HAP-1 (cell line): ENCODE measurements around the gene CELF2.
A peak's percentile ranks its signal among the peaks of the same experiment; 100 is the strongest.

Experiments used
- DNase-seq, 2 experiments: peaks; one replicate each; pipeline ENCODE4 v3.0.0-alpha.2; 2016 to 2020; ENCODE audit warnings: low spot score in 2 of 2
- H3K27me3 ChIP-seq: fragments of 250-450 bp; sonication (Bioruptor Pico); 2 replicates; pipeline ENCODE4 v1.5.1; 2020; ENCODE audit warnings: low read depth, mild to moderate bottlenecking, moderate library complexity
- H3K36me3 ChIP-seq: fragments of 250-450 bp; sonication (Bioruptor Pico); replicated peaks from 2 replicates; pipeline ENCODE4 v1.5.1; 2020; ENCODE audit warnings: mild to moderate bottlenecking
- H3K4me1 ChIP-seq: fragments of 250-450 bp; sonication (Bioruptor Pico); 2 replicates; pipeline ENCODE4 v1.5.1; 2020; ENCODE audit warnings: mild to moderate bottlenecking
- H3K4me3 ChIP-seq: fragments of 250-450 bp; sonication (Bioruptor Pico); 2 replicates; pipeline ENCODE4 v1.5.1; 2020; ENCODE audit warnings: mild to moderate bottlenecking, moderate library complexity
- H3K9me3 ChIP-seq: fragments of 250-450 bp; sonication (Bioruptor Pico); 2 replicates; pipeline ENCODE4 v1.5.1; 2020; ENCODE audit warnings: mild to moderate bottlenecking, moderate library complexity
- in situ Hi-C: fragments of 300-500 bp; cut with MboI; formaldehyde crosslinking; loops from 3 replicates; pipeline ENCODE4 v1.14.3; 2020; ENCODE audit warnings: low sequenced_read_pairs, inconsistent platforms, mixed read lengths

The CELF2 gene

DNA sequence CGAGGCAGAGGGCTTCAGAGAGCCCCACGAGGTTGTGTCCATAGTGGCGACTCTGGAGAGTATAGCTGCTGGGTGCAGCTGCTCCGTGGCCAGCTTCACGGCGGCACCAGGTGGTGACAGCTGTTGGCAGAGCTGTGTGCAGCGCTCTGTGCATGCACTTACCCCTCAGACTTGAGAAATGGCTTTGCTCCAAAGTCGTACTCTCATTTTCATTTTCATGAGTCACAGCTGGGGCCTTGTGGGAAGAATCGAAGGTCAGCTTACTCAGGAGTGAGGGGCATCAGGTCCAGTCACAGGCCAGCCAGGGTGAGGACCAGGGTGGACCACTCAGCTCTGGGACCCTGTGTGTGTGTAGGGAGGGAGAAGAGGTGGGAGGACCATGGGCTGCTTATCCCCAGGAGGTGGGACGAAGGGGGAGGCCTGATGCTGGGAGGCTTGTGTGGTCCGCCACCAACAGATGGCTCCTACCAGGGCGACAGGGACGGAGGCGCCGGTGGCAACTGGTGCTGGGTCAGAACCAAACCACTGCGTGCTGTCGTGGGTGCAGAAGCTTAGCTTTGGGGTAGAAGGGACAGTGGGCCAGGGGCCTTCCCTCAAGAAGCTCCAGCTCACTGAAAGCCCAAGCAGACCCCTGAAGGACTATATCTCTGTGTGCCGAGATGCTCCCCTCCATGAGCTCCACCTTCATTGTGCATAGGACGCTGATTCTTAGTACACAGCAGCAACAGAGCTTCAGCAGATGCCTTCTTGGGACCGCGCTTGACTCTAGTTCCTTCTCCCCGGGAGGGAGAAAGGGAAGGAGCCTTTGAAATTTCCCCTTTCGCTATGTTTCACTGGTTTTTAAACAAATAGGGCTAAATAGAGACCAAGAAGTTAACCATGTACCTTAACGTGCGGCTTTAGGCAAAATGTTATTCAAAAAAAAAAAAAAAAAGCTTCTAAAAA, 225.0 kb downstream of the CELF2 start:
- DNase-seq = no peak
- H3K27me3 ChIP-seq = no peaks in the 10 kb centered on the region
- in situ Hi-C loops = no loop called here

GRCh38 chr10:11243425-11244222, 226.0 kb downstream of the CELF2 start:
- Histone ChIP-seq H3K36me3 (no peaks in the 10 kb centered on the region), H3K27me3 (no peaks in the 10 kb centered on the region), H3K4me3 (no peak overlapping the region), H3K4me1 (no peaks in the 10 kb centered on the region), H3K9me3 (no peaks in the 10 kb centered on the region)
- no peak for DNase-seq
- in situ Hi-C loops = no loop called here

More for the DNA sequence above, 225.0 kb downstream of the CELF2 start:
- Histone ChIP-seq H3K36me3 (no peaks in the 10 kb centered on the region), H3K4me3 (no peak overlapping the region), H3K4me1 (no peaks in the 10 kb centered on the region), H3K9me3 (no peaks in the 10 kb centered on the region)

- in situ Hi-C loops = no loop called here
- Histone ChIP-seq H3K27me3 (no peaks in the 10 kb centered on the region), H3K36me3 (no peaks in the 10 kb centered on the region), H3K4me3 (no peak overlapping the region), H3K4me1 (peaks cover 10% of the 10 kb centered on the region), H3K9me3 (no peaks in the 10 kb centered on the region)
- DNase-seq = no peak
Measured at GRCh38 chr10:11245095-11245479, 227.4 kb downstream of the CELF2 start.

DNA sequence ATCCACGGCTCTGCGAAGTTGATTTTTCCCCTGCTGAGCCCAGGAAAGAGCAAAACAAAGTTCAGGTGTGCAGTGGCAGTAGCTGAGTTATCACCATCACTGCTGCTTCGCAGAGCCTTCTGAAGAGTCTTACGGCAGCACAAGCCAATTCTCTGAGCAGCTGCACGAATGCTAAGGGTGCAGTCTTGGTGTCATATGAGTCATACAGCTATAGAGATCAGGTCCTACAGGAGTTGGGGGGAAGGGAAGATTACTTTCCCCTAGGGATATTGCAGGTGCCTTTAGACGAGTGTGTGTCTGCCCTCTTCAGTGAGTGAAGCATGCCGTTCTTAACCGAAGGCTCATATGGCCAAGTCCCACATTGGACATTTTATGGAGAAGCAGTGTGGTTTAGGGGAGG, 227.8 kb downstream of the CELF2 start:
- Histone ChIP-seq H3K9me3 (no peaks in the 10 kb centered on the region), H3K4me3 (no peak overlapping the region), H3K4me1 (peaks cover 12% of the 10 kb centered on the region), H3K36me3 (no peaks in the 10 kb centered on the region), H3K27me3 (no peaks in the 10 kb centered on the region)
- no peak for DNase-seq
- in situ Hi-C loops = no loop called here

GRCh38 chr10:11245981-11246590, 228.4 kb downstream of the CELF2 start:
- H3K4me3 ChIP-seq = no peak overlapping the region
- H3K27me3 ChIP-seq = no peaks in the 10 kb centered on the region
- in situ Hi-C loops = no loop called here
- DNase-seq = no peak
- peaks cover 12% of the 10 kb centered on the region for H3K4me1 ChIP-seq
- no peaks in the 10 kb centered on the region for H3K9me3 ChIP-seq
- no peaks in the 10 kb centered on the region for H3K36me3 ChIP-seq

DNA sequence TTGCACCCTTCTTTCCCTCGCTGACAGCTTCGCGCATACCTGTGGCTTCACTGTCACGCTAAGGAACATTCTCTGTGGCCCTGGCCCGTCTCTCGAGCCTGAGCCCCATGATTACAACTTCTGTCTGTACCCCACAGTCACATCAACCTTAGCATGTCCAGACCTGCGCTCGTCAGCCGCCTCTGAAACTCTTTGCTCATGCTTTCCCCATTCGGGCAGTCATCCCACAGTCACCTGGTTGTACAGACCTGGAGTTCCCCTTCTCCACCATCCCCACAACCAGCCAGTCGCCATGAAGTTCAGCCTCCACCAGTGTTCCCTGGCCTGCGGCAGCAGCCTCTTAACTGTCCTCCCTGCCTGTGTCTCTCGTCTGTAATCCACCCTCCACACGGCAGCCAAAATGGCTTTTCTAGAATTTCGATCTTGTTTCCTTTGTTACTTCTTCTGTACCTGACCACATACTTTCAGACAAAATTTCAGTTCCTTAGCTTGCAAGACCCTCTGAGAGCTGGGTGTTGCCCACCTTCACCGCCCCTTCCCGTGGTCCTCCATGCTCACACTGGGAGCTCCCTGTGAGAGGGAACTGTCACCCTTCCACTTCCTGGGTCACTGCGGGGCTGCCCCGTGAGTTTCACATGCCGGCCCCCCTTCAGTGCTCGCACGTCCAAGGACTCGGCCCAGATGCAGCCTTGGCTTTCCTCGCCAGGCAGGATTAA, 229.2 kb downstream of the CELF2 start:
- no peaks in the 10 kb centered on the region for H3K9me3 ChIP-seq
- H3K4me3 ChIP-seq = no peak overlapping the region
- no peaks in the 10 kb centered on the region for H3K27me3 ChIP-seq
- H3K36me3 ChIP-seq = no peaks in the 10 kb centered on the region
- peaks cover 12% of the 10 kb centered on the region for H3K4me1 ChIP-seq
- DNase-seq = no peak
- in situ Hi-C loops = no loop called here

DNA sequence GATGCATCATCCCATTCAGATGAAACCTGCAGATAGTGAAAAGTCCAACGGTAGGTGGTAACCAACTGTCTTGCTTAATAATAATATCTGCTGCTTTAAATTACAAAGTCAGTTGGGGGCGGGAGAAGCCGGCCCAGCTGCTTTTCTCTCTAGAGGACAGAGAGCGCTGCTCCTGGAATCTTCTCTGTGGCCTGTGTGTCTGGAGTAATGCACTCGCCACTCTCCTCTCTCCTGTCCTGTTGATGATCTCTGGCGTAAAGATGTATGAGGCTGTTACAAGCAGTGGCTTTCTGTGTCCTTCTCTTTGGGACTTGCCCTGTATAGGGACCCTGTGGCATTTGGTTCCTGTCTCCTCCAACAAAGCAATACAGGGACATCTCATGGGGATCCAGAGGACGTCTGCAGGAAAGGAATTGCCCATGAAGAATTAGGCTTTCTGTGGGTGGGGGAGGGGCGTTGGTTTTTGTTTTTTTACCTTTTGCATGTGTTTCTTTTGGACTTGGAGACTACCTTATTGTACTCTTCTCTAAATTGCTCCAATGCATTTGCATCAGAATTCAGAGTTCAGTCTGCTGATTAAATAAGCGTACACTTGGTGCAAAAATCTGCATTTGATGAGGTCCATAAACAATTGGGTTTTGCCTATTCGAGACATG, 231.6 kb downstream of the CELF2 start:
- DNase-seq = peak; percentile 76 to 77
- in situ Hi-C loops = no loop called here
- H3K36me3 ChIP-seq = no peaks in the 10 kb centered on the region
- H3K9me3 ChIP-seq = no peaks in the 10 kb centered on the region
- H3K4me1 ChIP-seq = peaks cover 12% of the 10 kb centered on the region
- H3K4me3 ChIP-seq = no peak overlapping the region
- no peaks in the 10 kb centered on the region for H3K27me3 ChIP-seq

- Histone ChIP-seq H3K36me3 (no peaks in the 10 kb centered on the region), H3K4me1 (peaks cover 12% of the 10 kb centered on the region), H3K9me3 (no peaks in the 10 kb centered on the region), H3K4me3 (no peak overlapping the region), H3K27me3 (no peaks in the 10 kb centered on the region)
- DNase-seq = no peak
- in situ Hi-C loops = loop anchor here (25.0 kb wide), 1 partner anchor 1913 kb away; no protein-coding TSS in a partner anchor
Measured at GRCh38 chr10:11249808-11250195, 232.1 kb downstream of the CELF2 start.

GRCh38 chr10:11250304-11250703, 232.6 kb downstream of the CELF2 start:
- no peaks in the 10 kb centered on the region for H3K9me3 ChIP-seq
- in situ Hi-C loops = loop anchor here (25.0 kb wide), 1 partner anchor 1913 kb away; no protein-coding TSS in a partner anchor
- H3K27me3 ChIP-seq = no peaks in the 10 kb centered on the region
- H3K4me1 ChIP-seq = peaks cover 12% of the 10 kb centered on the region
- H3K4me3 ChIP-seq = no peak overlapping the region
- H3K36me3 ChIP-seq = no peaks in the 10 kb centered on the region
- DNase-seq = no peak

- in situ Hi-C loops = loop anchor here (25.0 kb wide), 1 partner anchor 1916 kb away; no protein-coding TSS in a partner anchor
- peaks cover 12% of the 10 kb centered on the region for H3K4me1 ChIP-seq
- no peak overlapping the region for H3K4me3 ChIP-seq
- no peaks in the 10 kb centered on the region for H3K9me3 ChIP-seq
- H3K27me3 ChIP-seq = no peaks in the 10 kb centered on the region
- H3K36me3 ChIP-seq = no peaks in the 10 kb centered on the region
- no peak for DNase-seq
Measured at GRCh38 chr10:11252887-11253286, 235.2 kb downstream of the CELF2 start.

GRCh38 chr10:11253385-11254002, 235.8 kb downstream of the CELF2 start:
- no peak for DNase-seq
- H3K4me3 ChIP-seq = no peak overlapping the region
- no peaks in the 10 kb centered on the region for H3K36me3 ChIP-seq
- H3K27me3 ChIP-seq = no peaks in the 10 kb centered on the region
- H3K9me3 ChIP-seq = no peaks in the 10 kb centered on the region
- in situ Hi-C loops = loop anchor here (25.0 kb wide), 1 partner anchor 1916 kb away; no protein-coding TSS in a partner anchor
- H3K4me1 ChIP-seq = peaks cover 12% of the 10 kb centered on the region

DNA sequence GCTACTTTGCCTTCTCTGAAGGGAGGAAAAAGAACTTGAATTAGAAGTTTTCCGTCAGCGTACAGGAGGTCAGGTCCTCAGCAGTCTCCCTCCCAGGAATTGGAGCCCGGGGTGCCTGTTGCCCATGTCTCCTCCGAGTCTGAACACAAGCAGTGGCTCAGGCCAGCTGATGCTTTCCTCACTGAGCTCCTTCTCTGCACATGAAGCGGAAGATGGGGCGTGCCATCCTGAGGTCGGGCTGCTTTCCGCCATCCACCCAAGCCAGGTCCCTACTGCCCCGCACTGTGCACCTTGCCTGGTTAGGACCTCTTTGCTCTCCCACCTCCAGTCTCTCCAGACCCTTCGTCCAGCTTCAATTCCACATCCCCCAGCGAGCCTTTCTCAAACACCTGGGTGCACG, 237.5 kb downstream of the CELF2 start:
- Histone ChIP-seq H3K36me3 (no peaks in the 10 kb centered on the region), H3K27me3 (no peaks in the 10 kb centered on the region), H3K4me3 (no peak overlapping the region), H3K9me3 (no peaks in the 10 kb centered on the region), H3K4me1 (peaks cover 2% of the 10 kb centered on the region; the same call in 1 of the 2 replicates)
- in situ Hi-C loops = loop anchor here (25.0 kb wide), 1 partner anchor 1918 kb away; no protein-coding TSS in a partner anchor
- DNase-seq = no peak
